ENCODE results near the gene NTNG2.

NTNG2 gene

GRCh38 chr9:132117694-132118093 lies 44.2 kb upstream of the NTNG2 start:
- no peaks in the 10 kb centered on the region for H4K20me1 ChIP-seq (ENCODE audit: insufficient read depth, low read length)
- DNase-seq = no peak
- no peak overlapping the region for H3K4me3 ChIP-seq (ENCODE audit: low read length)
- no peaks in the 10 kb centered on the region for H3K9me2 ChIP-seq (replicated peaks; ENCODE audit: insufficient read depth, low read length)
- H3K79me2 ChIP-seq (ENCODE audit: low read length) = no peaks in the 10 kb centered on the region
- no peaks in the 10 kb centered on the region for H3K4me1 ChIP-seq (ENCODE audit: low read length)
- no peaks in the 10 kb centered on the region for H3K9me3 ChIP-seq (replicated peaks; ENCODE audit: insufficient read depth, low read length)
- no peaks in the 10 kb centered on the region for H3F3A ChIP-seq (ENCODE audit: insufficient read depth, low read length)
- H3K4me2 ChIP-seq (ENCODE audit: low read depth, low read length) = no peak overlapping the region
- no peak overlapping the region for H3K9ac ChIP-seq (ENCODE audit: low read length)
- no peak overlapping the region for H2AFZ ChIP-seq (ENCODE audit: low read length)
- peaks cover 81% of the 10 kb centered on the region for H3K27me3 ChIP-seq (replicated peaks; ENCODE audit: insufficient read depth, low read length)
- H3K27ac ChIP-seq (ENCODE audit: low read length) = no peak overlapping the region
- TF ChIP-seq CTCF (IDR thresholded peaks at IDR 0.05; ENCODE audit: low read length) (no peak), EZH2 (optimal IDR thresholded peaks at IDR 0.05; ENCODE audit: low read depth, low read length) (no peak), EZH2phosphoT487 (IDR thresholded peaks at IDR 0.05; ENCODE audit: low read length) (no peak)
- no peaks in the 10 kb centered on the region for H3K36me3 ChIP-seq (replicated peaks; ENCODE audit: insufficient read depth, low read length)

GRCh38 chr9:132121021-132121420 lies 40.8 kb upstream of the NTNG2 start:
- no peak overlapping the region for H3K4me2 ChIP-seq (ENCODE audit: low read depth, low read length)
- H3K27ac ChIP-seq (ENCODE audit: low read length) = no peak overlapping the region
- H3F3A ChIP-seq (ENCODE audit: insufficient read depth, low read length) = no peaks in the 10 kb centered on the region
- TF ChIP-seq EZH2phosphoT487 (IDR thresholded peaks at IDR 0.05; ENCODE audit: low read length) (no peak), CTCF (IDR thresholded peaks at IDR 0.05; ENCODE audit: low read length) (no peak), EZH2 (optimal IDR thresholded peaks at IDR 0.05; ENCODE audit: low read depth, low read length) (no peak)
- no peaks in the 10 kb centered on the region for H3K9me2 ChIP-seq (replicated peaks; ENCODE audit: insufficient read depth, low read length)
- H3K9ac ChIP-seq (ENCODE audit: low read length) = no peak overlapping the region
- H3K79me2 ChIP-seq (ENCODE audit: low read length) = no peaks in the 10 kb centered on the region
- peaks cover 90% of the 10 kb centered on the region for H3K27me3 ChIP-seq (replicated peaks; ENCODE audit: insufficient read depth, low read length)
- no peak for DNase-seq
- no peaks in the 10 kb centered on the region for H3K4me1 ChIP-seq (ENCODE audit: low read length)
- no peaks in the 10 kb centered on the region for H3K9me3 ChIP-seq (replicated peaks; ENCODE audit: insufficient read depth, low read length)
- no peaks in the 10 kb centered on the region for H4K20me1 ChIP-seq (ENCODE audit: insufficient read depth, low read length)
- H3K4me3 ChIP-seq (ENCODE audit: low read length) = no peak overlapping the region
- no peaks in the 10 kb centered on the region for H3K36me3 ChIP-seq (replicated peaks; ENCODE audit: insufficient read depth, low read length)
- no peak overlapping the region for H2AFZ ChIP-seq (ENCODE audit: low read length)

GRCh38 chr9:132124800-132125199 lies 37.1 kb upstream of the NTNG2 start:
- H3K9me3 ChIP-seq (replicated peaks; ENCODE audit: insufficient read depth, low read length) = no peaks in the 10 kb centered on the region
- no peak overlapping the region for H3K4me3 ChIP-seq (ENCODE audit: low read length)
- no peak overlapping the region for H2AFZ ChIP-seq (ENCODE audit: low read length)
- H3K36me3 ChIP-seq (replicated peaks; ENCODE audit: insufficient read depth, low read length) = no peaks in the 10 kb centered on the region
- DNase-seq = no peak
- peaks cover 97% of the 10 kb centered on the region for H3K27me3 ChIP-seq (replicated peaks; ENCODE audit: insufficient read depth, low read length)
- H3K4me1 ChIP-seq (ENCODE audit: low read length) = no peaks in the 10 kb centered on the region
- no peak overlapping the region for H3K4me2 ChIP-seq (ENCODE audit: low read depth, low read length)
- H3K79me2 ChIP-seq (ENCODE audit: low read length) = no peaks in the 10 kb centered on the region
- no peaks in the 10 kb centered on the region for H3F3A ChIP-seq (ENCODE audit: insufficient read depth, low read length)
- no peak overlapping the region for H3K9ac ChIP-seq (ENCODE audit: low read length)
- no peak for TF ChIP-seq EZH2 (optimal IDR thresholded peaks at IDR 0.05; ENCODE audit: low read depth, low read length)
- no peak for TF ChIP-seq CTCF (IDR thresholded peaks at IDR 0.05; ENCODE audit: low read length)
- no peak for TF ChIP-seq EZH2phosphoT487 (IDR thresholded peaks at IDR 0.05; ENCODE audit: low read length)
- H4K20me1 ChIP-seq (ENCODE audit: insufficient read depth, low read length) = no peaks in the 10 kb centered on the region
- H3K27ac ChIP-seq (ENCODE audit: low read length) = no peak overlapping the region
- H3K9me2 ChIP-seq (replicated peaks; ENCODE audit: insufficient read depth, low read length) = no peaks in the 10 kb centered on the region
